GM10248 (cell line): ENCODE data around the gene SHISAL1.

Experiments used
- CTCF ChIA-PET: fragments of 300-600 bp; sonication (Branson Sonifier 250); formaldehyde crosslinking; extraction: SDS; loops from one replicate; lab custom pipeline; 2021; ENCODE audit warnings: antibody characterized with exemption; lab: Yijun Ruan, JAX
- POLR2A ChIA-PET: fragments of 350-650 bp; sonication (Branson Sonifier 250); formaldehyde crosslinking; extraction: SDS; loops from one replicate; lab custom pipeline; 2020; ENCODE audit warnings: antibody characterized with exemption; lab: Yijun Ruan, JAX
- DNase-seq: peaks from one replicate; pipeline ENCODE4 v3.0.0; 2012; ENCODE audit errors: extremely low spot score
- CTCF ChIP-seq: IDR thresholded peaks from 2 replicates; pipeline ENCODE4 v1.5.1; 2012; ENCODE audit warnings: mild to moderate bottlenecking, low read depth; ENCODE audit errors: extremely low read depth, missing control alignments, control extremely low read depth

SHISAL1 gene

GRCh38 chr22:44281768-44282637 is 30.7 kb downstream of the SHISAL1 start:
- TF ChIP-seq CTCF = no peak
- CTCF ChIA-PET = interaction anchor here (1.3 kb wide), 1 partner anchor 23 kb away, joined by 3 read pairs; no protein-coding TSS in a partner anchor
- DNase-seq = no peak
- POLR2A ChIA-PET = no interaction called here

- ChIA-PET POLR2A (no interaction called here), CTCF (no interaction called here)
- DNase-seq = no peak
- TF ChIP-seq CTCF = no peak
Observed at GRCh38 chr22:44280665-44281188, 32.0 kb downstream of the SHISAL1 start.

- ChIA-PET POLR2A (no interaction called here), CTCF (no interaction called here)
- no peak for DNase-seq
- TF ChIP-seq CTCF = no peak
Observed at GRCh38 chr22:44279069-44279360, 33.7 kb downstream of the SHISAL1 start.

GRCh38 chr22:44278243-44279068 is 34.3 kb downstream of the SHISAL1 start:
- ChIA-PET POLR2A (no interaction called here), CTCF (no interaction called here)
- no peak for DNase-seq
- no peak for TF ChIP-seq CTCF

- no peak for TF ChIP-seq CTCF
- POLR2A ChIA-PET = no interaction called here
- DNase-seq = no peak
- CTCF ChIA-PET = no interaction called here
Observed at GRCh38 chr22:44277386-44278135, 35.2 kb downstream of the SHISAL1 start.
